Activated T-helper 1 cell treated with Interleukin-2 at 50 U/mL for 16 hours (primary cell): ENCODE results near the gene TES.
"Not testable (repeated sequence)": the region's sequence is repeated elsewhere in the genome, so short reads cannot be mapped to it uniquely, and the experiment has no call there.

Experiments used
- DNase-seq: peaks from one replicate; pipeline ENCODE4 v3.0.0-alpha.2; 2020; ENCODE audit warnings: low read depth

Gene TES

DNA sequence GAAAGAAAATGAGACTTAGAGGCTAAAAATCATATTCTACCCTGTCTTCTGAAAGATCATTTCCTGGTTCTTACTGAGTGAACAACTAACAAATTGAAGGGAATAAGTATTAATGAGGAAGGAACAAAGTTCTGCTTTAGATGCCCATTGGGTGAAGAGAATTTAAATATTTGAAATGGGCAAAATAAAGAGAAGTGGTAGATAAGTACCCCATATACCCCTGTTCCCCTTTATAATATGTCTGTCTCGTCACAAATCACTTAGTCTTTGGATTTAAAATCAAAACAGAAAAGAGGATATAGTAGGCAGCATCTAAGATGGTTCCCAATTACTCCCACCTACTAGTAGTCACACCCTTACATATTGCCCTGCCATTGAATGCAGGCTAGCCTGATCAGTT lies 13.2 kb downstream of the TES start:
- DNase-seq: no peak

GRCh38 chr7:116224492-116225098 lies 14.3 kb downstream of the TES start:
- DNase-seq: no peak

- DNase-seq: no peak
Measured at GRCh38 chr7:116225860-116226259, 15.5 kb downstream of the TES start.

DNA sequence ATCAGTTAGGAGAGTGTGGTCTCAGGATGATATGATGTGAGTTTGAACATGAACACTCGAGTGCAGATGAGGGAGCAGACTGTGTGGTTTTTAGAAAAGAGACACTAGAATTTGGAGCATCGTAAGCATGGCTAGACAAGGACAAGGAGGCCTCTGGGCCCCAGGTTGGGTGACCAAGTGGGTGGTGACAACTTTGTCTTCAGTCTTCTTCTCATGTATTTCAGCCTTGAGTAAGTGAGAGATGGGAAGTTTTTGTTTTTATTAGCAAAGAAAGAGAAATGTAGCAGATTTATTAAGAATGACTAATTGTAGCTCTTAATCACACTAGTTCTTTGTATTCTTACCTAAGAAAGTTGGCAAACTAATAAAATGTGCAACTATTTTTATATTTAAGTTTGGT lies 16.3 kb downstream of the TES start:
- no peak for DNase-seq

DNA sequence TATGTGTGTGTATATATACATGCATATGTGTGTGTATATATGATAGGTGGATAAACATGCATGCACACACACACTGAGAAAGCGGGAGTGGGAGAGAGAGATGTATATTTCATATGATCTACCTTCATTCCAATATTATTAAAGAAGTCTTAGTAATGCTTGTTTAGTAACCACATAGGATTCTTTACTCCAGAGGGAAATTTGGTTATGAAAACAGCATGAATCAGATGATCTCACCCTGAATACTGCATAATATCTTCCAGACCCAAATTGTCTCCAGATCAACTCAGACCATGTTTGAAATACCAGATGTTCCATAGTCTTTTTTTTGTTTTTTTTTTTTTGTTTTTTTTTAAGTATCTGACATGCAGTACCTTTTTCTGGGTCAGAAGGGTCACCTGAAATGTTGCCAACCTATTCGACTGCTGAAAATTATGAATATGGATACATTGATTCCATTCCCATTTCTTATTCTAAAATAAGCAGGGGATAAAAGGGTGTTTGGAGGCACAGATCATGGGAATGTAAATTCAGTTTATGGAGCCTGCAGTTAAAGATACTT lies 17.4 kb downstream of the TES start:
- DNase-seq: no peak

- no peak for DNase-seq
Measured at GRCh38 chr7:116228241-116228640, 17.9 kb downstream of the TES start.

- DNase-seq: no peak
Measured at GRCh38 chr7:116229366-116229765, 19.0 kb downstream of the TES start.

DNA sequence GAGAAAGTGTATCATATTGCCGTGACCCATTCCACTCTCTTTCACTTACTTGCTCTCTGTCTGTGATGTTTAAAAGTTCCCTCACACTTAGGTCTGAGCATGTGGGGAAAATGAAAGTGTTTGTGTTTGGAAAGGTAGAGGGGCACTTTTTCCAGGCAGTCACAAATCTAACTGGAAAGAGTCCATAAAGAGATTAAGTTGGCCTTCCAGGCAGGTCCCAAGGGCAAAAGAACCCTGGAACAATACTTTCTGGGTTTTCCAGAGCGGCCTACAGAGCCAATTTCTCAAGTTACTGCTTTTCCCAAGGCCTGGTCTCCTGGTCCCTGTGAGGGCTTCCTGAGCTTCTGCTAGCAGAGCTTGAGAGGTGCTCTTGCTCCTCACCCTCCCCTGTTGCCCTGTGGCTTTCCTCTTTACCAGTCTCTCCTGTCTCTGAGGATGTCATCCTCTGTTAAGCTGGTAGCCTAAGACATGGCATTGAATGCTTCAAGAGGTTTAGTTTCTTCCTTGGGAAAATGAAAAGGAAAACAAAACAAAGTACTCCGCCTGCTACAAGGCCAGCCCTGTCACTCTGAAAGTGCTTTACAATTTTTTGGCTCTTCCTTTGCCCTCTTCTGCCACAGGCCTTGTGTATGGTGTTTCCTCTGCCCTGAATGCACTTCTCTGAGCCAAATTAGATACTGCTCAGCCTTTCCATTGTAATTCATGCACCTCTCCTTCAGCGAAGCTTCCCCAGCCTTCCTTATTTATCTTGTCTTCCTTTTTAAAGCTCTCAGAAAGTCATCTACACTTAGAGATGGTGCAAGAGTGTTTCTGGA lies 20.1 kb downstream of the TES start:
- no peak for DNase-seq

DNA sequence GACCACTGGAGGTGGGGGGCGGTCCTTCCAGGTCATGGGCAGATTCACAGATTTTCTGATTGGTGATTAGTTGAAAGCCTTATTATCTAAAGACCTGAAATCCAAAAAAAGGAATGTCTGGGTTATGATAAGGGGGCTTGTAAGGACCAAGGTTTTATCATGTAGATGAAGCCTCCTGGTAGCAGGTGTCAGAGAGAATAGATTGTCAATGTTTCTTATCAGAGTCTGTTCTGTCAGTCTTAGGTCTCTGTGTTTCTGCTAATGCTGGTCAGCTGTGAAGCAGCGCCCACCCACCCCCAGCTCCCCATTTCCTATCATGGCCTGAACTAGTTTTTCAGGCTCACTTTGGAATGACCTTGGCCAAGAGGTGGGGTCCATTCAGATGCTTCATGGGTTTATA lies 21.2 kb downstream of the TES start:
- DNase-seq: no peak

DNA sequence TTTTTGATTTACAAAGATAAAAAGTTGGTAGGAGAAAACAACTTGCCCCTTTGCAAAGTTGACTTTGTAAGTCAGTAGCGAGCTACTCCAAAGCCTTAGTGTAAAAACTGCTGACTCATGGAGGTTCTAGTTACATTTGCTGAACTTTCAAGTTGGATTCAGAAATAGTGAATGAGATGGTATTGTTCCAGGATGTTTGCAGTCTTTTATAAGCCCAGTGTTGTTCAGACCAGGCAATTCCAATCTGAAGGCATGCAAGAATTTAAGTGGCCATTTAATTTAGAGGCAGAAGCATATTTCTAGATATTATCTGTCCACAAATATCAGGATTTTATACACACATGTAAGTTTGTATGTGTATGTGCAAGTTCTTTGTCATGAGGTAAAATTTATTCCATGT lies 21.6 kb downstream of the TES start:
- no peak for DNase-seq

DNA sequence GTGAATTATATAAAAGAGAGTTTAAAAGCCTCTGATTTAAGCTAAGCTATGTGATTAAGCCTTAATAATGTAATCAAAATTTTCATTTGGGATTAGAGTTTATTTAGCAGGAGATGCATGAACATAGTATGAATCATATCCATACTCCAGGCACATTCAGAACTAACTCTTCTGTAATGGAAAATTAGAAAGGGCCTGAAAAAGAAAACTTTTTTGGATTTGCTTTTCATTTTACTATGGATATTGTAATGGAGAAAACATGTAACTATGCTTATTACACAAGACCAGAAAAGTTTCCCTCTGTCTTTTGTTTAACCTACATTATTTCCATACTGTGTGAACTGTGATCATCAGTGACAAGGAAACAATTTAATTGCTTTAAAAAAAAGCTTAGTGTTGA lies 22.0 kb downstream of the TES start:
- no peak for DNase-seq

DNA sequence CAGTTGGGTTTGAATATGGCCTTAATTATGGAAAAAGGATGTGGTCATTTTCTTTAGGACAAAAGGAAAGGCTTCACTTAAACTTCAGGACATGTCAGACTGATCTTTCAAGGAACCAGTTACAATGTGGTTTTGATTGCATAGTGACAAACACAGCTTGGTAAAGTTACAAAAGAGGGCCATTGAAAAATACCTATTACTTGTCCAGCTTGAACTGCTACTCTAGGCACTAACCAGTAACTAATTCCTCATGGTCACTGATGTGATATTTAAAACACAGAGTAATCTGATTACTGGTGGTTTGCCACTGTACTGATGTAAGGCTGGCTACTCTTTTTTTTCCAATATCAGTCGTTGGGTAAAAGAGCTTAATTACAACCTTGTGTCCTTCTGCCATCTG lies 22.6 kb downstream of the TES start:
- no peak for DNase-seq

DNA sequence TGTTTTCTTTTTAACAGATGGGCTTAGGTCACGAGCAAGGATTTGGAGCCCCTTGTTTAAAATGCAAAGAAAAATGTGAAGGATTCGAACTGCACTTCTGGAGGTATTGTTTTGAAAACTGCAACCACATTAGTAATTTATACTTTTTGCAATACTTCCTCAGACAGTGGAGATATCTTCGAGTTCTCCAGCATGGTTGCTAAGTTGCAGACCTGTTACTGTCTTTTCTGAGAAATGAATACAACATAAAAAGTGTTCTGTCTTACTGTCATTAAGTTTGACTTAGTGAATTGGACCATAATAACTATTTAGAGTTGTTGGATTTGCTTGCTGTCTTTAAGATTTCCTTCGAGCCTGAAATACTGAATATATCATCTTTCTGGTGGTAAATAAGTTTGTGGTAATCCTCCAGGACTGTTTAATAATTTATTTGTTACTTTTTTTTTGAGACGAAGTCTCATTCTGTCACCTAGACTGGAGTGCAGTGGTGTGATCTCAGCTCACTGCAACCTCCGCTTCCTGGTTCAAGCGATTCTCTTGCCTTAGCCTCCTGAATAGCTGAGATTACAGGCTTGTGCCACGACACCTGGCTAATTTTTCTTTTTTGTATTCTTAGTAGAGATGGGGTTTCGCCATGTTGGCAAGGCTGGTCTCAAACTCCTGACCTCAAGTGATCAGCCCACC lies 24.3 kb downstream of the TES start:
- no peak for DNase-seq

- DNase-seq: no peak
Measured at GRCh38 chr7:116235380-116235779, 25.0 kb downstream of the TES start.

DNA sequence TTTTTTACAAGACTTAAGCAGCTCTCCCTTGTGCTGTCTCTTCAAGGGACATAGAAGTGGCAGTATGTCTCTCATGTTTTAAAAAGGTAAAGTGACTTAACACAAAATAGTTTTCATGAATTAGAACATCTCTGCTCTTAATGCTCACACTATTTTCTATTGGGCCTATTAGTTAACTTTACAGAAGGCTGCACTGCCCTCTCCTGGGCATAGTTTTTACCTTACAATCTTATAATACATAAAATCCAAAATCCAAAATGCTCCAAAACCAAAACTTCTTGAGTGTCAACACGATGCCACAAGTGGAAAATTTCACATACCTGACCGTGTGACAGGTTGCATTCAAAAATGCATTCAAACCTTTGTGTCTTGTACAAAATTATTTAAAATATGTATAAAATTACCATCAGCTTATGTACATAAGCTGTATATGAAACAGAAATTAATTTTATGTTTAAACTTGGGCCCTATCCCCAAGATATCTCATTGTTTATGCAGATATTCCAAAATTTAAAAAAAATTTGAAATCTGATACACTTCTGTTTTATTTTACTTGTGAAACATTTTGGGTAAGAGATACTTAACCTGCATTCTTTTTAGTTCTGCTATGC lies 25.8 kb downstream of the TES start:
- peak; percentile 20 for DNase-seq

GRCh38 chr7:116239020-116239419 lies 28.7 kb downstream of the TES start:
- DNase-seq: no peak

- no peak for DNase-seq
Measured at GRCh38 chr7:116239434-116239833, 29.1 kb downstream of the TES start.

GRCh38 chr7:116240024-116240668 lies 29.8 kb downstream of the TES start:
- no peak for DNase-seq

- DNase-seq: no peak
Measured at GRCh38 chr7:116241291-116241690, 31.0 kb downstream of the TES start.

GRCh38 chr7:116242178-116242577 lies 31.8 kb downstream of the TES start:
- no peak for DNase-seq

DNA sequence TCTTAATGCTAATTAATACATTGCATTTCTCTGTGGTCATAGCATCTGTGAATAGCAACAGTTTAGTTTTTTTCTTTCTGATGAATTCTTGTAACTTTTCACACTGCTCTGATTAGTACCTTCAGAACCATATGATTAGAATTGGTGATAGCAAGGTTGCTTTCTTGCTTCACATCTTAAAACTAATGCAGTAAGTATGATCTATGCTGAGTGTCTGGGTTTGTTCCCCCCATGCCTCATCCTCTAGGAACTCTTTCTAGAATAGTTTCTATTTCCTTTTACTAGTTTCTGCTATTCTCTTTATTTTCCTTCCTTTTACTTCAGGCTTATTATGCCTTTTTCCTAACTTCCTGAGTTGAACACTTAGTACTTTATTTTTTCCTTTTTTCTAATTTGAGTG lies 32.4 kb downstream of the TES start:
- no peak for DNase-seq

- not testable (repeated sequence) for DNase-seq
Measured at GRCh38 chr7:116244803-116245202, 34.5 kb downstream of the TES start.
